Measurements from ENCODE around the gene IGFBP7. TPM values are rescaled to one million over a fixed set of nuclear protein-coding genes. Genes with fewer than 3 reads are reported as not detected.
"Not testable (repeated sequence)": the region's sequence is repeated elsewhere in the genome, so short reads cannot be mapped to it uniquely, and the experiment has no call there.

The IGFBP7 gene
- total RNA-seq, 2 donors from 2014 or later = not detected

DNA sequence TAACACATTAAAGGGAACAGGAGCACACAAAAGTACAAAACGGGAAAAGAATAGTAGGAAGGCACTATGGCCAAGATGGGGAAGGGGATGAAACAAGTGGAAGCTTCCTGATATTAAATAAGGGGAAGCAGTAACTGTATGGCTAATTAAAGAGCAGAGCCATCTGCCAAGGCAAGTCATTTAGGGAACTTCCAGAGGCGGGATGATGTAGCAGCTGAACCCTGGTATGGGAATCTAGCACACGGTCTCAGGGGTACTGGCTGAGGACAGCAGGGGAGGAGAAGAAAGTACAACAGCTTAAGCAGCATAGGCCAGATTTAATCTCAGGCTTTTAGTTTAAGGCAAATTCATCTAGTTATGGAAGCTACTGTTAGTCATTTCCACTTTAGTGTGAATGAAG lies 59.1 kb downstream of the IGFBP7 start:
- Mint-ChIP-seq H3K4me1 (ENCODE audit: low read depth) (no peaks in the 10 kb centered on the region), H3K27ac (no peak overlapping the region), H3K36me3 (ENCODE audit: insufficient read depth in 2 of 2) (peaks cover 0 to 2% of the 10 kb centered on the region in 2 donors), H3K9me3 (no peaks in the 10 kb centered on the region), H3K27me3 (ENCODE audit: low read depth) (peaks cover 37% of the 10 kb centered on the region), H3K4me3 (no peak overlapping the region)
- no peak for DNase-seq
- ATAC-seq (replicated peaks in 1 of 2) = no peak

DNA sequence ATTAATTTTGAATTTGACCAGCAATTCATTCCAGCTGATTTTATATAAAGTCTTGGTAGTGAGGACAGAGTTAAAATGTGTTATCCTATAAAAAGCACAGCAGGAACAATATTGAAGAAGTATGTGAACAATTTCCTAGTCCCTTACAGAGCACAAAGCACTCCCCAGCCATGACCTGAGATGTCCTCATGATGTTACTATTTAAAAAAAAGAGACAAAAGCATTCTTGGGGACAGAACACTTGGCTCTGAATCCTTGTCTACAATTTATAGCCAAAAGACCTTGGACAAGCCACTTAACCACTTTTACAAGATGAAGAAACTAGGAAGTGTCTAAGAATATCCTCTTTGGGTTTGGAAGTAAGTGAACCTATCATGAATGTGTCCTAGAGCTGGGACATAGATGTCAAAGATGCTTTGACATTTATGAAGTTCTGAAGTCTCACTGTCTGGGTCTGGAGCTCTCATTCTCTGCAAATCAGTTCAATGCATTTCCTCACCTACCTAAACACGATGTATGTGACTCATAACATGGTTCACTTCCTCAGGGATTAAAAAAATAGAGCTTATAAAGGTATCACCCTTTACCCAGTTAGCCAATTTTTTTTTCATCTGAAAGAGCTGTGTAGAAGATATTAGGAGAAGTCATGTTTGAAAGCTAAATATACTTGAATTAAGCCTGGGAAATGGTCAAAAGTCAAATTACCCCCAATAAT lies 61.4 kb downstream of the IGFBP7 start:
- DNase-seq = no peak
- H3K4me3 Mint-ChIP-seq = no peak overlapping the region

DNA sequence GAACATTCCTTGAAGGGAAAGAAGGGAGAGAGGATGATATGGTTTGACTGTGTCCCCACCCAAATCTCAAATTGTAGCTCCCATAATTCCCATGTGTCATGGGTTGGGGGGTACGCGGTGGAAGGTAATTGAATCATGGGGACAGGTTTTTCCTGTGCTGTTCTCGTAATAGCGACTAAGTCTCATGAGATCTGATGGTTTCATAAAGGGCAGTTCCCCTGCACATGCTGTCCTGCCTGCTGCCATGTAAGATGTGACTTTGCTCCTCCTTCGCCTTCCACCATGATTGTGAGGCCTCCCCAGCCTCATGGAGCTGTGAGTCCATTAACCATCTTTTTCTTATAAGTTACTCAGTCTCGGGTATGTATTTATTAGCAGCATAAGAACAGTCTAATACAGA lies 63.1 kb downstream of the IGFBP7 start:
- H3K9me3 Mint-ChIP-seq; H3K4me1 Mint-ChIP-seq (ENCODE audit: low read depth); H3K27ac Mint-ChIP-seq; DNase-seq; H3K36me3 Mint-ChIP-seq (ENCODE audit: insufficient read depth in 2 of 2); ATAC-seq (replicated peaks in 1 of 2); H3K4me3 Mint-ChIP-seq: not testable (repeated sequence)
- peaks cover 42% of the 10 kb centered on the region for H3K27me3 Mint-ChIP-seq (ENCODE audit: low read depth)

More for the DNA sequence above, 61.4 kb downstream of the IGFBP7 start:
- no peak overlapping the region for H3K27ac Mint-ChIP-seq
- no peak for ATAC-seq (replicated peaks in 1 of 2)
- no peaks in the 10 kb centered on the region for H3K4me1 Mint-ChIP-seq (ENCODE audit: low read depth)
- H3K9me3 Mint-ChIP-seq = no peaks in the 10 kb centered on the region
- peaks cover 46% of the 10 kb centered on the region for H3K27me3 Mint-ChIP-seq (ENCODE audit: low read depth)
- H3K36me3 Mint-ChIP-seq (ENCODE audit: insufficient read depth in 2 of 2) = peaks cover 0 to 2% of the 10 kb centered on the region in 2 donors

DNA sequence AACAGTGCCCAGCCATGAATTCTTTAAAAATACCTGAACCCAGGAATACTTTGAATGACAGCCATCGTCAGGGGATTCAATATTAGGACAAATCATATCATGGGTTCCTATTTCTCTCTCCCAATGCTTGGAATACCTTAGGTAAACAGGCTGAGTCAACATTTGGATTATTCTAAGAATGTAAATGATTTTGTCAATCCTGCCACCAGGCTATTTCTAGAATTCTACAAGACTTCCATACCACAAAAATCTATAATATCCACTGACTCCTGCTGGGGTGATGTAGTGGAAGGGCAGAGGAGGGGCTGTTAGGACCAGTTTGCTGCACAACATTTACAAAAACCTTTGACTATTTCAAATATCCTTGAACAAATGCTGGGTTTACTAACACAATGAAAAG lies 65.2 kb downstream of the IGFBP7 start:
- no peak for DNase-seq

DNA sequence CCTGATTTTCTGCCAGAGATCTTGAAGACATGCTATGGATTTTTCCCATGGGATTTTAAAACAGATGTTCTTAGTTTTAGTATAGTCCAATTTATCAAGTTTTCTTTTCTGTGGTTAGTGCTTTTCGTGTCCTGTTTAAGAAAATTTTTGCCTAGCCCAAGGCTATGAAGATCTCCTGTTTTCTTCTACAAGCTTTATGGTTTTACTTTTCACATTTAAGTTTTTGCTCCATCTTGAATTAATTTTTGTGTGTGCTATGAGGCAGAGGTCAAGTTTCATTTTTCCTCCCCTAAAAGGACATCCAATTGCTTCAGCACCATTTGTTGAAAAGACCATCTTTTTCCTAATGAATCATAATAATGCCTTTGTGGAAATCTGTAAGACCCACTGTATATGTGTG lies 65.9 kb downstream of the IGFBP7 start:
- no peak for ATAC-seq (replicated peaks in 1 of 2)
- no peak for DNase-seq
- Mint-ChIP-seq H3K27me3 (ENCODE audit: low read depth) (peaks cover 23% of the 10 kb centered on the region), H3K9me3 (no peaks in the 10 kb centered on the region), H3K4me3 (no peak overlapping the region), H3K4me1 (ENCODE audit: low read depth) (no peaks in the 10 kb centered on the region), H3K36me3 (ENCODE audit: insufficient read depth in 2 of 2) (peaks cover 0 to 2% of the 10 kb centered on the region in 2 donors), H3K27ac (no peak overlapping the region)

More for the DNA sequence above, 65.2 kb downstream of the IGFBP7 start:
- Mint-ChIP-seq H3K36me3 (ENCODE audit: insufficient read depth in 2 of 2) (peaks cover 0 to 2% of the 10 kb centered on the region in 2 donors), H3K4me1 (ENCODE audit: low read depth) (no peaks in the 10 kb centered on the region), H3K27me3 (ENCODE audit: low read depth) (peaks cover 28% of the 10 kb centered on the region), H3K27ac (no peak overlapping the region), H3K4me3 (no peak overlapping the region), H3K9me3 (no peaks in the 10 kb centered on the region)
- no peak for ATAC-seq (replicated peaks in 1 of 2)

DNA sequence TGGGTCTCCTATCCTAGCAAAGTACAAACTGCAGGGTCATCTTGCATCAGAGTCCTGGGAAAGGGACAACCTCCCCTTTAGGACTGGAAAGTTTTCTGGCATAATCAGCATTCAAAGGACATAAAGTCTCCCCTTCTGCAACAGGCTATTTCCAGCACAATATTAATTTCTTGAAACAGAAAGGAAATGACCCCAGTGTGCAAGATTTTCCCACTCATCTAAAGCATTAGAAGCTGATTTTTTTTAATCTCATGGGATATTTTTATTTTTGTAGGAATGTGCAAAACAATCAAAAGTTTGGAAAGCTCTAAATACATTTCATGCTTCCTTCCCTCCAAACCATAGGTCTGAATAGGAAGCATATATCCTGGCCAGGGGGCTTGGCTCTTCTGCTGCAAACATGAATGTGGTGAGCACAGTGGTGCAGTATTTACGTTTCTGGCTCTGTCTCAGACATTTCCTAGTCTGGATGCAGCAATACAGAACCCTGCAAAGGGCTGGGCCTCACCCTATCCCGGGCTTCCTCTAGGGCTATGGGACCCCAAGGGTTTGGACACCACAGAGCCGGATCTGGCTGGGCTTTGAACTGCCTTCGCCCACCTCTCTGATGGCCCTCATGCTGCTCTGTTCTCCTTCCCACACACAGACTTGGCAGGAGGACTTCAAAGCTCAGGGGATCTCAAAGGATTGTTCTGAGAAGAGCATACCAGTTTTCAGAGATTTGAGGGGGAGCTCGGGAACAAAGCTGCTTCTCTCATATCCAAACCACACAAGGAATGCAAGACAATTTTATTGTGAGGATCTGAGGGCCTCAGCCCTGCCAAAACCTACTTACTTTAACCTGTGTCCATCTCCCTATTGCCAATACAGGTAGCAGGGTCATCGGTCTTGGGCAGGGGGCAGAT lies 66.6 kb downstream of the IGFBP7 start:
- no peak for ATAC-seq (replicated peaks in 1 of 2)
- Mint-ChIP-seq H3K27ac (no peak overlapping the region), H3K36me3 (ENCODE audit: insufficient read depth in 2 of 2) (peaks cover 0 to 2% of the 10 kb centered on the region in 2 donors), H3K4me3 (no peak overlapping the region), H3K27me3 (ENCODE audit: low read depth) (peaks cover 21% of the 10 kb centered on the region), H3K4me1 (ENCODE audit: low read depth) (no peaks in the 10 kb centered on the region), H3K9me3 (no peaks in the 10 kb centered on the region)
- no peak for DNase-seq

DNA sequence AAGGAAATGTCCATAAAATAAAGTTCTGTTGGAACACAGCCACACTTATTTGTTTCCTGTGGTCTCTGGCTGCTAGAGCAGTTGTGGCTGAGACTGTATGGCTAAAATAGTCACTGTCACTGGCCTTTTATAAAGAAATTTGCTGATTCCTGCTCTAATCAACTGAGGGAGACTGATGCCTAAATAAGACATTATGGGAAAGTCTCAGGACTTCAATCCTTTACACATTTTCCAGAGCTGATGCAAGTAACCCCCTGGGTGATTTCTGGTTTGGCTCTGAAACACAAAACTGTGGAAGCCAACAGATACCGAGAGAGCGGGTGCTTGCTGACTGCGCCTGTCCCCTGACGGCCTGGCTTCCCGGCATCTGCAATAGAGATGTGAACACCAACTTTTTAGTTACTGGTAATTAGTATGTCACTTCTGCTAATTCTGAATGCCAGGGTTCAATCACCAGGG lies 67.4 kb downstream of the IGFBP7 start:
- H3K27me3 Mint-ChIP-seq (ENCODE audit: low read depth) = peaks cover 26% of the 10 kb centered on the region
- ATAC-seq (replicated peaks in 1 of 2) = no peak
- H3K4me3 Mint-ChIP-seq = no peak overlapping the region
- H3K27ac Mint-ChIP-seq = no peak overlapping the region
- H3K9me3 Mint-ChIP-seq = no peaks in the 10 kb centered on the region
- DNase-seq = no peak
- no peaks in the 10 kb centered on the region for H3K4me1 Mint-ChIP-seq (ENCODE audit: low read depth)
- H3K36me3 Mint-ChIP-seq (ENCODE audit: insufficient read depth in 2 of 2) = peaks cover 0 to 2% of the 10 kb centered on the region in 2 donors

DNA sequence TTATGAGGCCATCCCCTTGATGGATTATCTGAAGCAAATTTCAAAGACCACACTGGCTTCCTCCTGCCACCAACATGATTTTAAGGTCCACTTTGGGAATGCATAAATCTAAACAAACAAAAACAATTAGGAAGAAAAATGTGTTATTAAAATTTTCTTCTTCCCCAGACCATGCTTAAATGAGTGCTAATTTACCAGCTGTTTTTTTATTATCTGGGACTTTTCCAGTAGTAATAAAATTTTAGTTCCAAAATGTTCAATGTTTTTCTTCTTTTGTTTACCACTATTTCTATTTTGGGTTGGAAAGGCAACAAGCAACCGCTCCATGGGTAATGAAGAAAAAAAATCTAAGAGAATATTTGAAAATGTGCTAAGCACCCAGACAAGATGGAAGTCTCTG lies 69.2 kb downstream of the IGFBP7 start:
- Mint-ChIP-seq H3K9me3 (no peaks in the 10 kb centered on the region), H3K27ac (no peak overlapping the region), H3K4me3 (no peak overlapping the region), H3K4me1 (ENCODE audit: low read depth) (no peaks in the 10 kb centered on the region), H3K36me3 (ENCODE audit: insufficient read depth in 2 of 2) (no peaks in the 10 kb centered on the region), H3K27me3 (ENCODE audit: low read depth) (peaks cover 18% of the 10 kb centered on the region)
- DNase-seq (no peak), ATAC-seq (replicated peaks in 1 of 2) (no peak)

DNA sequence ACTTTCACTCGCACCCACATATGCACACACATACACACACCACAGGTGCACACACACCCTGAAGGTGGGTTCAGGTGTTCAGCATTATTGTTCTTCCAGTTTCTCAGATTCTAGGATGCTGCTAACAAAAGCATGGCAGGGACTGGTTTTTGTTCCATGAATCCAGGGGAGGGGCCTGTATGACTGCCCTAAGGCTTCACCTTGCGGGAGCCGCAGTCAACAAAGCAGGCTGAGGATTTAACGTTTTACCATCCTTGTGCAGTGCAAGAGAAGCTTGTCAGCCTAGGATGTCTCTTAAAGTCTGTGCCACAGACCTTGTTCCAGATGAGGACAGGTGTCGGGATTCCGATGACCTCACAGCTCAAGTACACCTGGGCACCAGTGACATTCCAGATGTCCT lies 69.7 kb downstream of the IGFBP7 start:
- DNase-seq (no peak), ATAC-seq (replicated peaks in 1 of 2) (peak in 1 of 2 donors; percentile 9)
- H3K4me1 Mint-ChIP-seq (ENCODE audit: low read depth) = no peaks in the 10 kb centered on the region
- H3K27ac Mint-ChIP-seq = no peak overlapping the region
- no peaks in the 10 kb centered on the region for H3K9me3 Mint-ChIP-seq
- no peaks in the 10 kb centered on the region for H3K36me3 Mint-ChIP-seq (ENCODE audit: insufficient read depth in 2 of 2)
- peaks cover 16% of the 10 kb centered on the region for H3K27me3 Mint-ChIP-seq (ENCODE audit: low read depth)
- no peak overlapping the region for H3K4me3 Mint-ChIP-seq

DNA sequence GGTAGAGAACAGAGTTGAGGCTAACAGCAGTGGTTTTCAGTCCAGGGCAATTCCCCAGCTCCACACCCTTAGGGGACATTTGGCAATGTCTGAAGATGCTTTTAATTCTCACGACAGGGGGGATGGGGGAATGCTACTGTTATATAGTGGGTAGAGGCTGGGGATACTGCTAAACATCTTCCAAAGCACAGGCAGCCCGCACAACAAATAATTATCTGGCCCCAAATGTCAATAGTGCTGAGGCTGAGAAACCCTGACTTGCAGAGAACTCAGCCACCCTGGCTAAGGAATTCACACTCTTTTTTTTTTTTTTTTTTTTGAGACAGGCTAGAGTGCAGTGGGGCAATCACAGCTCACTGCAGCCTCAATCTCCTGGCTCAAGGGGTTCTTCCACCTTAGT lies 70.8 kb downstream of the IGFBP7 start:
- H3K27ac Mint-ChIP-seq = no peak overlapping the region
- no peak overlapping the region for H3K4me3 Mint-ChIP-seq
- ATAC-seq (replicated peaks in 1 of 2) (no peak), DNase-seq (no peak)
- no peaks in the 10 kb centered on the region for H3K4me1 Mint-ChIP-seq (ENCODE audit: low read depth)
- H3K36me3 Mint-ChIP-seq (ENCODE audit: insufficient read depth in 2 of 2) = no peaks in the 10 kb centered on the region
- H3K9me3 Mint-ChIP-seq = no peaks in the 10 kb centered on the region
- H3K27me3 Mint-ChIP-seq (ENCODE audit: low read depth) = peaks cover 13% of the 10 kb centered on the region

DNA sequence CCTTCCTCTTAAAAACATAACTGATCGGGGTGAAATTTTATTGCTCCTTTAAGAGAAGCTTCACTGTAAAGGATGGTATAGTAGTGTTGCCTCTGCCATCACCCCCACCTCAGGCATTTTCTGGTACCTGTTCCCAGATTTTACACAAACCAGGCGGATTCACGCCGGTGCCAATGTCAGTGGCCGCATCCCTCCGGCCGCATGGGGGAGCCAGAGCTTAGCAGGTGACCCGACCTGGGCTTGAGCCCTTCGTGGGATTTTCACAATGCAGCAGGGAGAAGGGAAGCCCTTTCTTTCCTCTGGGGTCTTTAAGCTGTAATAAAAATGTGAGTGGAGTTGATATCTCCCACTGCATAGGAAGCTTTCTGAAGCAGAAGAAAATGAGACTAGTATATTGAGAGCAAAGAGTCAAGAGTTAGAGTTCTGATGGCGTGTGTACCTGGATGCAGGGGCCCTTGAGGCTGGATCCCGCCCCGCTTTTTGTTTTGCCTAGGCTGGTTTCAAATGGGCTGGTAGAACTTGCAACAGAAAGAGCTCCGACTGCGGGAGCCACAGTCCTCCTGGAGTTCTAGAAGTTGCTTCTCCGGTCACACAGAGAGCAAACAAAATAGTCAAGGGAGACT lies 72.1 kb downstream of the IGFBP7 start:
- Mint-ChIP-seq H3K9me3 (no peaks in the 10 kb centered on the region), H3K27ac (no peak overlapping the region), H3K4me3 (no peak overlapping the region), H3K27me3 (ENCODE audit: low read depth) (peaks cover 10% of the 10 kb centered on the region), H3K4me1 (ENCODE audit: low read depth) (no peaks in the 10 kb centered on the region), H3K36me3 (ENCODE audit: insufficient read depth in 2 of 2) (no peaks in the 10 kb centered on the region)
- DNase-seq (peak; percentile 29 to 33), ATAC-seq (replicated peaks in 1 of 2) (peak; percentile 50 to 56)

DNA sequence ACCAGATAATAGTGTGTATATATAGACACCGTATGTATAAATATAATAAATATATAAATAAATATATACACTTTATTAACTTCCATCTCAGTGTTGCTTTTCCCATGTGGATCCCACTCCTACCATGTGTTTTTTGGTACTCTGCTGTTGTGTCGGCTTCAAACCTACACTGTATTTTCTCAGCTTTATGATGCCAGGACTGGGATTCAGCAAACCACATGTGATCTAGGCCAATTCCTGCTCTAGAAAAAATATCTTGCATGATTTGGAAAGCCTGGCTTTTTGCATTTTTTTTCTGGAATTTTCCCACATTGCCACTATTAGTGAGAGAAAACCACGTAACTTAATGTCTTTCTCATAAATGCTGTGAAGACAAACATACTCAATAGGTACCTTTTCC lies 75.7 kb downstream of the IGFBP7 start:
- H3K36me3 Mint-ChIP-seq (ENCODE audit: insufficient read depth in 2 of 2) = peaks cover 0 to 7% of the 10 kb centered on the region in 2 donors
- H3K27ac Mint-ChIP-seq = no peak overlapping the region
- no peaks in the 10 kb centered on the region for H3K4me1 Mint-ChIP-seq (ENCODE audit: low read depth)
- no peak overlapping the region for H3K4me3 Mint-ChIP-seq
- peaks cover 10% of the 10 kb centered on the region for H3K27me3 Mint-ChIP-seq (ENCODE audit: low read depth)
- ATAC-seq (replicated peaks in 1 of 2) (no peak), DNase-seq (no peak)
- H3K9me3 Mint-ChIP-seq = no peaks in the 10 kb centered on the region

DNA sequence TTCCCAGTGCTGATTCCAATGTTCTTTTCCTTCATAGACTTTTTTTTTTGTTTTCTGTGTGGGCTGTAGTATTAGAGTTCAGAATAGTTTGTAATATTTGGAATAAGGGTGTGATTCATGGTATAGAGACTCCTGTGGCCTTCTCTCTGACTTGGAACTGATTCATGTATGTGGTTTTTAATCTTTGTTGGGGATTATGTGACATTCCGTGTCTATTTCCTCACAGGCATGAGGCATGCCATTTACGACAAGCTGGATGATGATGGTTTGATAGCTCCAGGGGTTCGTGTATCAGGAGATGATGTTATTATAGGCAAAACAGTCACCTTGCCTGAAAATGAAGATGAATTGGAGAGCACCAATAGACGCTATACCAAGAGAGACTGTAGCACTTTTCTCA lies 87.1 kb downstream of the IGFBP7 start:
- no peak for ATAC-seq (replicated peaks in 1 of 2)
- H3K27ac Mint-ChIP-seq = no peak overlapping the region
- no peak overlapping the region for H3K4me3 Mint-ChIP-seq
- H3K36me3 Mint-ChIP-seq (ENCODE audit: insufficient read depth in 2 of 2) = peaks cover 17 to 48% of the 10 kb centered on the region in 2 donors
- H3K4me1 Mint-ChIP-seq (ENCODE audit: low read depth) = peaks cover 3% of the 10 kb centered on the region
- H3K9me3 Mint-ChIP-seq = no peaks in the 10 kb centered on the region
- no peaks in the 10 kb centered on the region for H3K27me3 Mint-ChIP-seq (ENCODE audit: low read depth)
- DNase-seq = no peak

Data from activated T-cell treated with anti-CD3 and anti-CD28 coated beads, Interleukin-2, amount 50 U/mL, for 72 hours (primary cell).